Adrenal gland (tissue), 5 donors: Measurements from ENCODE around the gene GMEB2.

Experiments
- CTCF ChIP-seq, 6 experiments: fragments of 450-650 bp in 4 of 6; fragments of 200-600 bp in 2 of 6; sonication (generic) in 1 of 6; IDR thresholded peaks; 1 replicate in 5 of 6; 2 replicates in 1 of 6; pipeline versions ENCODE4 v1.5.1 to v1.8.0; 2016 to 2021; ENCODE audit warnings: antibody characterized with exemption in 6 of 6, mild to moderate bottlenecking in 2 of 6, moderate library complexity in 1 of 6
- POLR2A ChIP-seq, 2 donors: fragments of 450-650 bp; IDR thresholded peaks; one replicate each; pipeline ENCODE4 v1.6.1; 2017; ENCODE audit warnings: antibody characterized with exemption in 2 of 2, mild to moderate bottlenecking in 2 of 2, moderate library complexity in 1 of 2
- donor health status: DM: no; HTN: no; CAD: no.

DNA sequence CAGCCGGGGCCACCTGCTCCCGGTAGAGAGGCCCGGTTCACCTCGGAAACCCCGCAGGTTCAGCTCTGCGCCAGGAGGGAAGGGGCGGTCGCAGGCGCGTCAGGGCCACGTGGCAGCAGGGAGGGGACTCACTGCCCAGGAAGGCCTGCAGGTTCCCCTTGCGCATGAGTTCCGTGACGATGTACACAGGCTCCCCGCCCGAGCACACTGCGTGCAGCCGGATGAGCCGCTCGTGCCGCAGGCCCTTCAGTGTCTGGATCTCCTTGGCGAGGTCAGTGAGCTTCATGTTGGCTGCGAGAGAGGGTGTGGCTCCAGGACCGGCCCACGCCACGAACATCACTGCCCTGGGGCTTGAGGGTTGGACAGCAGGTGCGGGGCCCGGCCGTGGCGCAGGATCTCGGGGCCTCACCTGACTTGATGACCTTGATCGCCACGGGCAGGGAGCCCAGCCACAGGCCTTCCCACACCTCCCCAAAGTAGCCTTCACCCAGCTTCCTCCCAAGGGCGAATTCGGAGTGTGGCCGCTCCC lies 84.8 kb downstream of the GMEB2 start:
- TF ChIP-seq CTCF (IDR thresholded peaks at IDR 0.05) = no peak
- TF ChIP-seq POLR2A (IDR thresholded peaks at IDR 0.05) = no peak
